GM21447 (cell line): ENCODE data around the gene WSB1.
"Not testable (repeated sequence)": the region's sequence is repeated elsewhere in the genome, so short reads cannot be mapped to it uniquely, and the experiment has no call there.

Experiments
- ATAC-seq: cut with Tn5 transposase; IDR thresholded peaks from one replicate; pipeline ENCODE4 v1.9.1; 2021; ENCODE audit not compliant: unreplicated experiment

Gene WSB1, protein sequence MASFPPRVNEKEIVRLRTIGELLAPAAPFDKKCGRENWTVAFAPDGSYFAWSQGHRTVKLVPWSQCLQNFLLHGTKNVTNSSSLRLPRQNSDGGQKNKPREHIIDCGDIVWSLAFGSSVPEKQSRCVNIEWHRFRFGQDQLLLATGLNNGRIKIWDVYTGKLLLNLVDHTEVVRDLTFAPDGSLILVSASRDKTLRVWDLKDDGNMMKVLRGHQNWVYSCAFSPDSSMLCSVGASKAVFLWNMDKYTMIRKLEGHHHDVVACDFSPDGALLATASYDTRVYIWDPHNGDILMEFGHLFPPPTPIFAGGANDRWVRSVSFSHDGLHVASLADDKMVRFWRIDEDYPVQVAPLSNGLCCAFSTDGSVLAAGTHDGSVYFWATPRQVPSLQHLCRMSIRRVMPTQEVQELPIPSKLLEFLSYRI

DNA sequence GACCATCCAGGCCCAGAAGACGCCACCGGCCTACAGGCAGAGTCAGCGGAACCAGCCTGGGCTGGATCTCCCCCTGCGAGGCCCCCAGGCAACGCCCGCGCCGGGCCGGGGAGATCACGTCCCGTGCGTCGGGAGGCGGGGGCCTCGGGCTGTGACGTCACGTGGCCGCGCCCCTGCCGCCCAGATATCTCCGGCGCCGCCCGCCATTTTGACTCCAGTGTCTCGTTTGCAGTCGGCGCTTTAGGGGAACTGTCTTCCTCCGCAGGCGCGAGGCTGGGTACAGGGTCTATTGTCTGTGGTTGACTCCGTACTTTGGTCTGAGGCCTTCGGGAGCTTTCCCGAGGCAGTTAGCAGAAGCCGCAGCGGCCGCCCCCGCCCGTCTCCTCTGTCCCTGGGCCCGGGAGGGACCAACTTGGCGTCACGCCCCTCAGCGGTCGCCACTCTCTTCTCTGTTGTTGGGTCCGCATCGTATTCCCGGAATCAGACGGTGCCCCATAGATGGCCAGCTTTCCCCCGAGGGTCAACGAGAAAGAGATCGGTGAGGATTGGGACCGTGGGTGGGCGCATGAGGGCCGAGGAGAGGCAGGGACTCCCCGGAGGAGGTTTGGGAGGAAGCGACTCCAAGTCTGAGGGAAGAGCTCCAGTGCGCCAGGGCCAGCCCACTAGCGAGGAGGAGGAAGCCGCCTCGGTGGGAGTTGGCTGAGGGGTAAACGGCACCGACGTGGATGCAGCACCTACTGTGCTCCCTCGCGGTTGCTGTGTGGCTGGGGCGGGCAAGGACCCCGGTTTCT lies at the start of gene WSB1:
Gene WSB1, plus strand, starts transcription at position 217 of the 791 bp plus-strand sequence. Its CDS starts 282 bp downstream, at position 499.
- ATAC-seq: peak; percentile 59

DNA sequence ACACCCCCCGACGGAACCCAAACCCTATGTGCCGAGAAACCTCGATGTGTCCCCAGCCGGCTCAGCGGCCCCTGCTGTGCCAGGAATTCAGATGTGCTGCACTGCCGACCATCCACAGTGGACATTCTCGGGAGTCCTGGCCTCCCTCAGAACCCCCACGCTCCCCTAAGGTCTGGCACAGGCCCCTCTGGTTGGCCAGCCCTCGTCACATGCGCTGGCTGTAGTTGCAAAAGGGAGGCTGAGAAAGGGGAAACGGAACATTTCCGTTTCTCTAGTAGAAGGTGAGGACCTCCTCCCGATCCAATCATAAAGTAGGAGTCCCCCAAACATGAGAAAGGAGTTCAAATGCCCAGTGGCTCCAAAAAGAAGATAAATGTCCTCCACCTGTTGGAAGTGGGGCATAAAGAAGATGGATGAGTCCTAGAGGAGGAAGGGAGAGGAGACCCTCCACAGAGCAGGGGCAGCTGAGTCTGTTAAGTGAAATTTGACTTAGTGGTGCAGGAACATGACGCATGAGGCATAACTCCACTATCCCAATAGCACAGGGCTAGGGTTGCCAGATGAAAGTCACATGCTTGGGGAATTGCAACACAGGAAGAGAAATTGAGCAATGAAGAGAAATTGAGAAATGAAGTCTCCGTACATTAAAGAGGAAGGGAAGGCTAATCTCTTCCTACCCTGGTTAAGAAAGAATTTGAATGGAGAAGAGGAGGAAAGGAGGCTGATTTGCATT lies 49.3 kb upstream of the WSB1 start:
- ATAC-seq: no peak

DNA sequence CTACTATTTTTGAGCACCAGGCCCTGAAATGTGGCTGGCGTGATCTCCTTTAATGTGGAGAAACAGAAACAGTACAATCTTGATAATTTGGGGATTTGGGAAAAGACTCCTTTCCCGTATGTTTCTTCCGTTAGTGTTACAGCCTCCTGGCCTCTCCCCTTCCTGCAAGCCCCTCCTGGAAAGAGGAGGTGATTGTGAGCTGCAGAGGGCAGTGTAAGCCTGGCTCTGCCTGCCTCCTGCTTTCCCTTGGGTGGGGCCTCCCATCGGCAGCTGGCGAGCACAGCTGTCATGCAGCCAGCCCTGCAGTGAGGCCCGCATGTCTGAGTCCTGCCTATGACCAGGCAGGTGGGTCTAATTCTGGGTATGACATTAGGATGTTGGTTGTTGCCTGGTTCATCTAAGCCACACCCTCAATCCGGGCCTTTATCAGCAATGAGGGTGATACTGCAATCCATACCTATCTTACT lies 48.7 kb upstream of the WSB1 start:
- peak; percentile 77 for ATAC-seq

- ATAC-seq: no peak
Measured at GRCh38 chr17:27246537-27246936, 47.4 kb upstream of the WSB1 start.

DNA sequence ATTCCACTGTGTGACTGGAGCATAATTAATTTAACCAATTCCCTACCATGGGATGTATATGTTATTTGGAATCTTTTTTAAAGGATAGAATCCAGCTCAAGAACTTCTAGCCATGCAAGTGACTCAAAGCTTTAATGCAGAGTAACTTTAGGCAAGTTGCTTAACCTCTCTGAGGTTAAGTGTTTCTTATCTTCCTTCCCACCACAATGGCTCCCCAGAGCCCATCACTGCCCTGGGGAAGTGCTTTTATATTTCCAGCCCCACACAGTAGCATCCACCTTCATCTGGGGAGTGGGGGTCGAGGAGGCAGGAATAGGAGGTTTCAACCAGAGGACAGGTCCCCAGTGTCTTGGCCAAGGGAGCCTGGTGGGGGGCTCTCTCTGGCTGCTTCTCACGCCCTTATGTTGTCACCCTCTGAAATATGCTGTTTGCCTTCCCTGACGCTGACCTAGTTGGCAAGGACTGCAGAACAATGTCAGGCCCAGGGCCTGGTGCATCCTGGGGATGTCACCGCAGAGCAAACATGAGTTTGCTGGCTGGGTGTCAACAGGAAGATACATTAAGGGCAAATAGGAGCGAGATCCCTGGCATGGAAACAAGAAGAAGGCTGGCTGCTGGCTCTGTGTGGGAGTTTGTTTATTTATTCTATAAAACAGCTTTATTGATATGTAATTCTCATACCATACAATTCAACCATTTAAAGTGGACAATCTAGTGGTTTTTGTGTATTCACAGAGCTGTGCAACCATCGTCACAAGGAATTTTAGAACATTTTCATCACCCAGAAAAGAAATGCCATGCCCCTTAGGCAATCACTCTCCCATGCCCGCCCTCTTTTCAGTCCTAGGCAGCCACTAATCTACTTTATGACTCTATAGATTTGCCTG lies 46.6 kb upstream of the WSB1 start:
- no peak for ATAC-seq

GRCh38 chr17:27247958-27248342 lies 46.0 kb upstream of the WSB1 start:
- ATAC-seq: no peak

- ATAC-seq: not testable (repeated sequence)
Measured at GRCh38 chr17:27250791-27251190, 43.1 kb upstream of the WSB1 start.

- not testable (repeated sequence) for ATAC-seq
Measured at GRCh38 chr17:27254802-27255201, 39.1 kb upstream of the WSB1 start.

- no peak for ATAC-seq
Measured at GRCh38 chr17:27256225-27257030, 37.5 kb upstream of the WSB1 start.

GRCh38 chr17:27257031-27257357 lies 36.9 kb upstream of the WSB1 start:
- no peak for ATAC-seq

DNA sequence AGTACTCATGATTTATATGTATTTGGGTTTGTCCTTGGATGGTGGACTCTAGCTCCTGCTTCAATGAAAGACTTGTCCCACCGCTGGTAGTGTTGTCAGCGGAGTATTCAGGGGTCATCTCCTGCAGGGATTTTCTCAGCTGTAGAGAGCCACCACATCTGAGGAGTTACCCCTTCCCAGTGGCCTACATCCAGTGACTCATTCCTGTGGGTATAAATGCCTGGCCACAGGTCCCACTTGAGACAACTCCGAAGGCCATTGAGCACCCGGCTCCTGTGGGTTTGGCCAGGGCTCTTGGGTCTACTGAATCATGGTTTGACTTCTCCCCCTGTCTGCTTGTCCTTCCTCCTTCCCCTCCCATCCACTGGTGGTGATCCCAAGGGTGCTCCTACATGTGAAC lies 34.6 kb upstream of the WSB1 start:
- no peak for ATAC-seq

DNA sequence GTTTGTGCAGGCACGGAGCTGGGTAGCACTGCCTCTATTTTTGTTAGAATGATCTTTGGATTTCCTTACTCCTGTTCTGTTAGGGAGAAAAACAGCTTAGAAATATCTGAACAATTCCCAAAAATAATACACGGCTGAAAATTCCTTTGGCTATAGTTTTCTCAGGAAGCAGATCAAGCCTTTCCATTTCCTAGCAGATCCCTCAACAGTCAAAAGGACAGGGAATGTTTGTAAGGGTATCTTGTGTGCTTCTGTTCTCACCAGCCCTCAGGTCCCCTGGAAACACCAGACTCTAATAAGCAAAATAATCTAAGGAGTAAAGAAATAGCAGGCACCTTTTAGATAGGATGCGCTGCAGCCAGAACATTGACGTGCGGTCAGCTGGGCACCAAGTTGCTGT lies 30.5 kb upstream of the WSB1 start:
- ATAC-seq: no peak

DNA sequence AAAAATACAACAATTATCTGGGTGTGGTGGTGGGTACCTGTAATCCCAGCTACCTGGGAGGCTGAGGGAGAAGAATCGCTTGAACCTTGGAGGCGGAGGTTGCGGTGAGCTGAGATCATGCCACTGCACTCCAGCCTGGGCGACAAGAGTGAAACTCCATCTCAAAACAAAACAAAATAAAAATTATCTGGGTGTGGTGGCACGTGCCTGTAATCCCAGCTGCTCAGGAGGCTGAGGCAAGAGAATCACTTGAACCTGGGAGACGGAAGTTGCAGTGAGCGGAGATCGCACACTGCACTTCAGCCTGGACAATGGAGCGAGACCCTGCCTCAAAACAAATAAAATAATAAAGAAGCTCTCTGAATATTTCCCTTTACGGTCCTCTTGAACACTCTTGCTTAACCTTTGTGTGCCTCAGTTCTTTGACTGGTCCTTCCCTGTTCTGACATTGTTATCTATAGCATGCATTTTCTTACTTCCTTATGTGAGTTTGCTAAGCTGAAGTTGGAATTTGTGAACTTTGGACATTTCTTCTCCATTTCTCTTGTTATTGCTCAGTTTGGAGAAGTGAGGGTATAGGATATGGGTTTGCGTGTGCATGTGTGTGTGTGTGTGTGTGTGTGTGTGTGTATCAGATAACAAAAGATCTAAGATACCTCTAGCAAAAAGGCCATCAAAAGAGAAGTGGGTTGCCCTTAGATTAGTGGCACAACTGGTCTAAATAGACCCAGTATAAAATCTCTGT lies 29.7 kb upstream of the WSB1 start:
- no peak for ATAC-seq

GRCh38 chr17:27265333-27265732 lies 28.6 kb upstream of the WSB1 start:
- no peak for ATAC-seq

GRCh38 chr17:27266228-27266627 lies 27.7 kb upstream of the WSB1 start:
- ATAC-seq: no peak

- no peak for ATAC-seq
Measured at GRCh38 chr17:27268394-27269085, 25.4 kb upstream of the WSB1 start.

GRCh38 chr17:27269201-27269600 lies 24.7 kb upstream of the WSB1 start:
- ATAC-seq: no peak

GRCh38 chr17:27269974-27270373 lies 23.9 kb upstream of the WSB1 start:
- ATAC-seq: no peak
